SH-SY5Y (cell line): ENCODE data around the gene STARD9.

Source experiments
- GATA2 ChIP-seq: IDR thresholded peaks from 2 replicates; pipeline ENCODE4 v1.6.1; 2011; ENCODE audit warnings: mild to moderate bottlenecking, low read depth, low read length
- GATA3 ChIP-seq: IDR thresholded peaks from 2 replicates; pipeline ENCODE4 v1.6.1; 2011; ENCODE audit warnings: low read depth, mild to moderate bottlenecking, low read length, moderate library complexity

DNA sequence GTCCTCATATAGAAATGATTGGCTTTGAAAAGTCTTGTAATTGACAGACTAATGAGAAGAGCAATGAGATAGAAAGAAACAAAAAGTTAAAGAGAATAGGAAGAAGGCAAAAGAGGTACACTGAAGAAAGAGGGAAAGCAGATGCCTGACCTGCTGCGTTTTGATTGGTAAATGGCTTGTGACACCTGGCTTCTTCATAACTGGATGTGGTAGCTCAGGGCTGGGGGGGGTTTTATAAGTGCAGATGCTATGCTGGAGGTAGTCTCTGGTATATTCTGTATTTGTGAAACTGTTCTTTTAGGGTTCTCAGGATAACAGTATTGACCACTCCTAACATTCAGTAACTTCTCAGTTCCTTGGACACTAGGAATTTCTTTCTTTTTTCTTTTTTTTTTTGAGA is 1.4 kb downstream of the STARD9 start:
- TF ChIP-seq GATA2 = no peak
- TF ChIP-seq GATA3 = no peak
